GM23338 (cell line): ENCODE measurements around the gene FAT1. TPM values are rescaled to one million over a fixed set of nuclear protein-coding genes. Genes with fewer than 3 reads are reported as not detected.
A peak's percentile ranks its signal among the peaks of the same experiment; 100 is the strongest.

Experiments
- ATAC-seq: fragments of 200-7000 bp; cut with Tn5 transposase; 3 replicates; pipeline ENCODE4 v1.9.1; 2020
- DNase-seq: peaks from one replicate; pipeline ENCODE4 v3.0.0-alpha.2; 2015; ENCODE audit warnings: low spot score
- H2AFZ ChIP-seq: fragments of 200-600 bp; sonication (generic); 2 replicates; pipeline ENCODE4 v1.8.0; 2016; ENCODE audit warnings: antibody characterized with exemption, mild to moderate bottlenecking, moderate library complexity
- H3F3A ChIP-seq: fragments of 200-600 bp; sonication (generic); replicated peaks from 2 replicates; pipeline ENCODE4 v1.8.0; 2017; ENCODE audit warnings: antibody characterized with exemption, mixed run types, low read depth
- H3K27ac ChIP-seq: fragments of 200-600 bp; sonication (generic); 2 replicates; pipeline ENCODE4 v1.6.1; 2016; ENCODE audit warnings: low read depth
- H3K27me3 ChIP-seq: fragments of 200-600 bp; sonication (generic); 2 replicates; pipeline ENCODE4 v1.8.0; 2016; ENCODE audit warnings: mild to moderate bottlenecking, mixed run types, moderate library complexity; ENCODE audit not compliant: insufficient read depth
- H3K36me3 ChIP-seq: fragments of 200-600 bp; sonication (generic); 2 replicates; pipeline ENCODE4 v1.8.0; 2016; ENCODE audit warnings: mild to moderate bottlenecking; ENCODE audit not compliant: insufficient read depth
- H3K4me1 ChIP-seq: fragments of 200-600 bp; sonication (generic); 2 replicates; pipeline ENCODE4 v1.8.0; 2016; ENCODE audit warnings: mild to moderate bottlenecking, moderate library complexity; ENCODE audit not compliant: insufficient read depth
- H3K4me2 ChIP-seq: fragments of 200-600 bp; sonication (generic); 2 replicates; pipeline ENCODE4 v1.7.1; 2017; ENCODE audit warnings: mixed run types
- H3K4me3 ChIP-seq: fragments of 200-600 bp; sonication (generic); 2 replicates; pipeline ENCODE4 v1.6.1; 2016; ENCODE audit warnings: mixed run types
- H3K79me2 ChIP-seq: fragments of 200-600 bp; sonication (generic); replicated peaks from 2 replicates; pipeline ENCODE4 v1.8.0; 2017; ENCODE audit warnings: mild to moderate bottlenecking; ENCODE audit not compliant: insufficient read depth
- H3K9me2 ChIP-seq: fragments of 200-600 bp; sonication (generic); 2 replicates; pipeline ENCODE4 v1.8.0; 2017; ENCODE audit not compliant: insufficient read depth
- H4K20me1 ChIP-seq: fragments of 200-600 bp; sonication (generic); replicated peaks from 2 replicates; pipeline ENCODE4 v1.8.0; 2017; ENCODE audit warnings: mild to moderate bottlenecking; ENCODE audit not compliant: insufficient read depth
- H3K27ac Mint-ChIP-seq: 2 replicates; pipeline ENCODE4 v1.8.0; 2020; ENCODE audit warnings: inconsistent platforms, mild to moderate bottlenecking, moderate library complexity, mixed read lengths
- H3K27me3 Mint-ChIP-seq: 3 replicates; pipeline ENCODE4 v1.8.0; 2022; ENCODE audit warnings: low read depth, mild to moderate bottlenecking, moderate library complexity, mixed read lengths, inconsistent platforms; ENCODE audit not compliant: insufficient read depth, poor library complexity
- H3K36me3 Mint-ChIP-seq: 3 replicates; pipeline ENCODE4 v1.8.0; 2021; ENCODE audit warnings: low read depth, mild to moderate bottlenecking, inconsistent platforms, moderate library complexity, mixed read lengths
- H3K4me1 Mint-ChIP-seq: 3 replicates; pipeline ENCODE4 v1.8.0; 2020; ENCODE audit warnings: mild to moderate bottlenecking, inconsistent platforms, mixed read lengths
- H3K4me3 Mint-ChIP-seq: 3 replicates; pipeline ENCODE4 v1.8.0; 2021; ENCODE audit warnings: moderate library complexity, mild to moderate bottlenecking, inconsistent platforms, mixed read lengths
- H3K9me3 Mint-ChIP-seq: 3 replicates; pipeline ENCODE4 v1.8.0; 2020; ENCODE audit warnings: moderate library complexity, mild to moderate bottlenecking, inconsistent platforms, mixed read lengths
- CREB1 ChIP-seq: fragments of 250-450 bp; sonication (Bioruptor Pico); IDR thresholded peaks from 2 replicates; pipeline ENCODE4 v1.5.0; 2020; ENCODE audit warnings: low read depth, mild to moderate bottlenecking, moderate library complexity
- EZH2phosphoT487 ChIP-seq: fragments of 200-600 bp; sonication (generic); IDR thresholded peaks from one replicate; pipeline ENCODE4 v1.8.1; 2018; ENCODE audit warnings: antibody characterized with exemption; ENCODE audit not compliant: unreplicated experiment
- JUNB ChIP-seq: IDR thresholded peaks from one replicate; pipeline ENCODE4 v1.6.1; 2016; ENCODE audit warnings: antibody characterized with exemption; ENCODE audit not compliant: unreplicated experiment
- NANOG ChIP-seq: IDR thresholded peaks from 2 replicates; pipeline ENCODE4 v1.6.1; 2016; ENCODE audit warnings: antibody characterized with exemption, borderline replicate concordance
- POLR2AphosphoS5 ChIP-seq: IDR thresholded peaks from 2 replicates; pipeline ENCODE4 v1.6.1; 2016; ENCODE audit warnings: antibody characterized with exemption, low read depth
- STAT1 ChIP-seq: IDR thresholded peaks from one replicate; pipeline ENCODE4 v1.6.1; 2016; ENCODE audit warnings: antibody characterized with exemption; ENCODE audit not compliant: unreplicated experiment
- ZNF114 ChIP-seq: fragments of 250-450 bp; sonication (Bioruptor Pico); IDR thresholded peaks from 2 replicates; pipeline ENCODE4 v1.5.0; 2020; ENCODE audit warnings: mild to moderate bottlenecking, moderate library complexity
- ZNF331 ChIP-seq: fragments of 250-450 bp; sonication (Bioruptor Pico); IDR thresholded peaks from 2 replicates; pipeline ENCODE4 v1.5.0; 2020; ENCODE audit warnings: low read depth, mild to moderate bottlenecking, moderate library complexity
- polyA plus RNA-seq: library from polyadenylated mRNA; unstranded; fragments of >200 nt; fragmentation: Nextera tagmentation; extraction: Ambion mirVana; gene quantifications from 2 replicates; pipeline ENCODE4 v1.2.1, GENCODE V29; 2016
- total RNA-seq: library from RNA; depleted of rRNA; stranded (reverse); fragments of >200 nt; shearing (Covaris generic); gene quantifications from 2 replicates; pipeline ENCODE4 v1.2.3, GENCODE V29; 2014
- TF ChIP-seq, protein P1 (sequence below): IDR thresholded peaks from 2 replicates; pipeline ENCODE4 v1.6.1; 2016; ENCODE audit warnings: antibody characterized with exemption
- TF ChIP-seq, protein P2 (sequence below): IDR thresholded peaks from one replicate; pipeline ENCODE4 v1.6.1; 2018; ENCODE audit warnings: antibody characterized with exemption; ENCODE audit not compliant: unreplicated experiment
- TF ChIP-seq, protein P3 (sequence below), 2 experiments: fragments of 200-600 bp in 1 of 2; sonication (generic) in 1 of 2; conservative IDR thresholded peaks; 2 replicates each; pipeline versions ENCODE4 v1.5.1 to v1.6.1; 2016 to 2017; ENCODE audit warnings: antibody characterized with exemption in 2 of 2, low read depth in 2 of 2, mild to moderate bottlenecking in 2 of 2, moderate library complexity in 1 of 2

FAT1 gene
- total and polyA plus RNA-seq, 2 experiments from 2014 or later = 37.6 to 137 TPM

DNA sequence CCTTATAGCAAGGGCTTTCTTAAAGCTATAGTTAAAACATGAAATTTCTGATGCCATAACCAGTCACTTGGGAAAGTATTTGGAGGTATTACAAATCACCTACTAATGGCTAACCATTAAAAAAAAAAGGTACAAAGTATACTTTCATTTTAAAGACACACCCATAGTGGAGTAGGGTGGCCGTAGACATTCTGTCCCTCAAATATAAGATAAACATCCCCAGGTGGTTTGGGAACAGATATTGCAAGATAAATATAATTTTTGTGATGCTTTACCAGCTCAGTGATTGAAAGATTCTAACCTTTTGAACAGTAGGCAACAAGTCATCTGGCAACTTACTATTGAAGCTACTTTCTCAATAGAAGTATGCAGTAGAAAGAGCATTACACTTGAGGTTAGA is 6.2 kb upstream of the FAT1 start:
- no peak overlapping the region for H2AFZ ChIP-seq
- no peak overlapping the region for H3K27ac ChIP-seq
- peaks cover 20% of the 10 kb centered on the region for H3K4me1 ChIP-seq
- H4K20me1 ChIP-seq = no peaks in the 10 kb centered on the region
- Mint-ChIP-seq H3K36me3 (no peaks in the 10 kb centered on the region), H3K4me3 (no peak overlapping the region), H3K27ac (no peak overlapping the region), H3K27me3 (peaks cover 25% of the 10 kb centered on the region), H3K9me3 (no peaks in the 10 kb centered on the region; the same call in 2 of the 3 replicates), H3K4me1 (peaks cover 25% of the 10 kb centered on the region)
- no peak overlapping the region for H3K4me2 ChIP-seq
- no peak overlapping the region for H3K4me3 ChIP-seq
- H3K27me3 ChIP-seq = peaks cover 28% of the 10 kb centered on the region
- H3K9me2 ChIP-seq = no peaks in the 10 kb centered on the region
- DNase-seq (no peak), ATAC-seq (no peak)
- 0 out of 2 replicates have a peak, but pooled peaks cover 2% of the 10 kb centered on the region for H3F3A ChIP-seq
- TF ChIP-seq ZNF114 (no peak), NANOG (no peak), CREB1 (CRISPR knock-in tag) (no peak), EZH2phosphoT487 (no peak), POLR2AphosphoS5 (no peak)
- TF ChIP-seq, protein P1, sequence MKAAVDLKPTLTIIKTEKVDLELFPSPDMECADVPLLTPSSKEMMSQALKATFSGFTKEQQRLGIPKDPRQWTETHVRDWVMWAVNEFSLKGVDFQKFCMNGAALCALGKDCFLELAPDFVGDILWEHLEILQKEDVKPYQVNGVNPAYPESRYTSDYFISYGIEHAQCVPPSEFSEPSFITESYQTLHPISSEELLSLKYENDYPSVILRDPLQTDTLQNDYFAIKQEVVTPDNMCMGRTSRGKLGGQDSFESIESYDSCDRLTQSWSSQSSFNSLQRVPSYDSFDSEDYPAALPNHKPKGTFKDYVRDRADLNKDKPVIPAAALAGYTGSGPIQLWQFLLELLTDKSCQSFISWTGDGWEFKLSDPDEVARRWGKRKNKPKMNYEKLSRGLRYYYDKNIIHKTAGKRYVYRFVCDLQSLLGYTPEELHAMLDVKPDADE = no peak
- TF ChIP-seq, protein P2, sequence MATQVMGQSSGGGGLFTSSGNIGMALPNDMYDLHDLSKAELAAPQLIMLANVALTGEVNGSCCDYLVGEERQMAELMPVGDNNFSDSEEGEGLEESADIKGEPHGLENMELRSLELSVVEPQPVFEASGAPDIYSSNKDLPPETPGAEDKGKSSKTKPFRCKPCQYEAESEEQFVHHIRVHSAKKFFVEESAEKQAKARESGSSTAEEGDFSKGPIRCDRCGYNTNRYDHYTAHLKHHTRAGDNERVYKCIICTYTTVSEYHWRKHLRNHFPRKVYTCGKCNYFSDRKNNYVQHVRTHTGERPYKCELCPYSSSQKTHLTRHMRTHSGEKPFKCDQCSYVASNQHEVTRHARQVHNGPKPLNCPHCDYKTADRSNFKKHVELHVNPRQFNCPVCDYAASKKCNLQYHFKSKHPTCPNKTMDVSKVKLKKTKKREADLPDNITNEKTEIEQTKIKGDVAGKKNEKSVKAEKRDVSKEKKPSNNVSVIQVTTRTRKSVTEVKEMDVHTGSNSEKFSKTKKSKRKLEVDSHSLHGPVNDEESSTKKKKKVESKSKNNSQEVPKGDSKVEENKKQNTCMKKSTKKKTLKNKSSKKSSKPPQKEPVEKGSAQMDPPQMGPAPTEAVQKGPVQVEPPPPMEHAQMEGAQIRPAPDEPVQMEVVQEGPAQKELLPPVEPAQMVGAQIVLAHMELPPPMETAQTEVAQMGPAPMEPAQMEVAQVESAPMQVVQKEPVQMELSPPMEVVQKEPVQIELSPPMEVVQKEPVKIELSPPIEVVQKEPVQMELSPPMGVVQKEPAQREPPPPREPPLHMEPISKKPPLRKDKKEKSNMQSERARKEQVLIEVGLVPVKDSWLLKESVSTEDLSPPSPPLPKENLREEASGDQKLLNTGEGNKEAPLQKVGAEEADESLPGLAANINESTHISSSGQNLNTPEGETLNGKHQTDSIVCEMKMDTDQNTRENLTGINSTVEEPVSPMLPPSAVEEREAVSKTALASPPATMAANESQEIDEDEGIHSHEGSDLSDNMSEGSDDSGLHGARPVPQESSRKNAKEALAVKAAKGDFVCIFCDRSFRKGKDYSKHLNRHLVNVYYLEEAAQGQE = no peak
- H3K36me3 ChIP-seq = no peaks in the 10 kb centered on the region
- peaks cover 8% of the 10 kb centered on the region; the same call in 1 of the 2 replicates for H3K79me2 ChIP-seq

DNA sequence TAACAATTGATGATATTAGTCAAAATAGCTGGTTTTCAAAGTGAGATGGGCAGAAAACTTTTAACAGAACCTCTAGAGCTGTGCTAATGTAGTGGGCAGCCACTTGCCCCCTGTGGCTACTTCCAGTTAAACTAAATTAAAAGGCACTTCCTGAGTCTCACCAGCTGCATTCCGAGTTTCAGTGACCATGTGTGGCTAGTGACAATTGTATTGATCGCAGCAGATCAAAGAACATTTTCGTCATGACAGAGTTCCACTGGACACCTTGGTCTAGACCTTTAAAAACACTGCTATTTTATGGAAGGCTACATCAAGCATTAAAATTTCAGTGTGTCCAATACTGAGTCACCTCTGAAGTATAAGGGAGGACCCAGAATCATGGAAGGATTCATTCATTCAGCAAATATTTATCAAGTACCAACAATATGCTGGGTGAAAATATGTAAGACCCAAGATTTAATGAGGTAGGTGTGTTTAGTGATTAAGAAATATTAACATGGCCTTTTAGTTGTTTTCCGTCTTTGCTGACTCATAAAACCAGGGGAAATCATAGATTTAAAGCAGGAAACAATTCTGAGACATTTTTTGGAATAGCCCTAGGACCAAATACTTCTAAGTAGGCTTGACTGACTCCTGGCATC is 5.1 kb upstream of the FAT1 start:
- peaks cover 20% of the 10 kb centered on the region for H3K4me1 ChIP-seq
- Mint-ChIP-seq H3K27me3 (peaks cover 27% of the 10 kb centered on the region), H3K36me3 (no peaks in the 10 kb centered on the region), H3K4me1 (peaks cover 25% of the 10 kb centered on the region), H3K4me3 (no peak overlapping the region), H3K9me3 (no peaks in the 10 kb centered on the region; the same call in 2 of the 3 replicates), H3K27ac (no peak overlapping the region)
- H3F3A ChIP-seq = 0 out of 2 replicates have a peak, but pooled peaks cover 2% of the 10 kb centered on the region
- H3K9me2 ChIP-seq = no peaks in the 10 kb centered on the region
- H4K20me1 ChIP-seq = no peaks in the 10 kb centered on the region
- H3K36me3 ChIP-seq = no peaks in the 10 kb centered on the region
- ATAC-seq (no peak), DNase-seq (peak; percentile 32)
- peak overlapping the region; percentile 80 for H3K4me2 ChIP-seq
- peaks cover 8% of the 10 kb centered on the region; the same call in 1 of the 2 replicates for H3K79me2 ChIP-seq
- no peak overlapping the region for H3K4me3 ChIP-seq
- no peak overlapping the region for H3K27ac ChIP-seq
- no peak overlapping the region for H2AFZ ChIP-seq
- peaks cover 29% of the 10 kb centered on the region for H3K27me3 ChIP-seq
- TF ChIP-seq ZNF331 (CRISPR knock-in tag) = no peak
- no peak for TF ChIP-seq JUNB
- TF ChIP-seq, protein P1 = no peak
- TF ChIP-seq POLR2AphosphoS5 = no peak
- no peak for TF ChIP-seq EZH2phosphoT487
- no peak for TF ChIP-seq STAT1
- no peak for TF ChIP-seq CREB1 (CRISPR knock-in tag)
- TF ChIP-seq, protein P3, sequence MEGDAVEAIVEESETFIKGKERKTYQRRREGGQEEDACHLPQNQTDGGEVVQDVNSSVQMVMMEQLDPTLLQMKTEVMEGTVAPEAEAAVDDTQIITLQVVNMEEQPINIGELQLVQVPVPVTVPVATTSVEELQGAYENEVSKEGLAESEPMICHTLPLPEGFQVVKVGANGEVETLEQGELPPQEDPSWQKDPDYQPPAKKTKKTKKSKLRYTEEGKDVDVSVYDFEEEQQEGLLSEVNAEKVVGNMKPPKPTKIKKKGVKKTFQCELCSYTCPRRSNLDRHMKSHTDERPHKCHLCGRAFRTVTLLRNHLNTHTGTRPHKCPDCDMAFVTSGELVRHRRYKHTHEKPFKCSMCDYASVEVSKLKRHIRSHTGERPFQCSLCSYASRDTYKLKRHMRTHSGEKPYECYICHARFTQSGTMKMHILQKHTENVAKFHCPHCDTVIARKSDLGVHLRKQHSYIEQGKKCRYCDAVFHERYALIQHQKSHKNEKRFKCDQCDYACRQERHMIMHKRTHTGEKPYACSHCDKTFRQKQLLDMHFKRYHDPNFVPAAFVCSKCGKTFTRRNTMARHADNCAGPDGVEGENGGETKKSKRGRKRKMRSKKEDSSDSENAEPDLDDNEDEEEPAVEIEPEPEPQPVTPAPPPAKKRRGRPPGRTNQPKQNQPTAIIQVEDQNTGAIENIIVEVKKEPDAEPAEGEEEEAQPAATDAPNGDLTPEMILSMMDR (conservative IDR thresholded peaks at IDR 0.05; ENCODE audit: low read depth in 2 of 2) = no peak
- no peak for TF ChIP-seq NANOG
